ENCODE results near the gene OR1D2. TPM values are rescaled to one million over a fixed set of nuclear protein-coding genes. Genes with fewer than 3 reads are reported as not detected.
A peak's percentile ranks its signal among the peaks of the same experiment; 100 is the strongest.
"Not testable (repeated sequence)": the region's sequence is repeated elsewhere in the genome, so short reads cannot be mapped to it uniquely, and the experiment has no call there.

Gene OR1D2, protein sequence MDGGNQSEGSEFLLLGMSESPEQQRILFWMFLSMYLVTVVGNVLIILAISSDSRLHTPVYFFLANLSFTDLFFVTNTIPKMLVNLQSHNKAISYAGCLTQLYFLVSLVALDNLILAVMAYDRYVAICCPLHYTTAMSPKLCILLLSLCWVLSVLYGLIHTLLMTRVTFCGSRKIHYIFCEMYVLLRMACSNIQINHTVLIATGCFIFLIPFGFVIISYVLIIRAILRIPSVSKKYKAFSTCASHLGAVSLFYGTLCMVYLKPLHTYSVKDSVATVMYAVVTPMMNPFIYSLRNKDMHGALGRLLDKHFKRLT
- not detected for total RNA-seq

DNA sequence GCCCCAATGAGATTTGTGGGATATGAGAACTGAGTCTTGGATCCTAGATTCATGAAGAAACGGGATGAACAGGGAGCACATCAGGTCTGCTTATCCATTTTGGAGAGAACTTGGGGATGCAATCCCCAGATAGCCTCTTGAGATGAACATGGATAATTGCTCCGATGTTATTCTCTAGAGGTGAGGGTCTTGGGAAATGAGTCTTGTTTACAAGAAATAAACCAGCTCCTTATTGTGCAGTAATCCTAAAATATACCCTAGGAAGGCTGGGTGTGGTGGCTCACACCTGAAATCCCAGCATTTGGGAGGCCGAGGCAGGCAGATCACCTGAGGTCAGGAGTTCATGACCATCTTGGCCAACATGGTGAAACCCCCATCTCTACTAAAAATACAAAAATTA, at the start of gene OR1D2:
TSS of gene OR1D2 (minus strand) at position 101 of the 400 bp plus-strand sequence. CDS start 11,426 bp downstream, outside the sequence.
- Histone ChIP-seq H3K4me1 (no peaks in the 10 kb centered on the region), H3K27ac (no peak within 1 kb of the TSS), H3K36me3 (no peaks in the 10 kb centered on the region), H3K27me3 (no peaks in the 10 kb centered on the region), H3K4me3 (no peak within 1 kb of the TSS), H3K9me3 (peaks cover 0 to 4% (median 0%) of the 10 kb centered on the region in 4 donors)
- TF ChIP-seq POLR2A (IDR thresholded peaks at IDR 0.05): no peak
- DNase-seq: no peak

DNA sequence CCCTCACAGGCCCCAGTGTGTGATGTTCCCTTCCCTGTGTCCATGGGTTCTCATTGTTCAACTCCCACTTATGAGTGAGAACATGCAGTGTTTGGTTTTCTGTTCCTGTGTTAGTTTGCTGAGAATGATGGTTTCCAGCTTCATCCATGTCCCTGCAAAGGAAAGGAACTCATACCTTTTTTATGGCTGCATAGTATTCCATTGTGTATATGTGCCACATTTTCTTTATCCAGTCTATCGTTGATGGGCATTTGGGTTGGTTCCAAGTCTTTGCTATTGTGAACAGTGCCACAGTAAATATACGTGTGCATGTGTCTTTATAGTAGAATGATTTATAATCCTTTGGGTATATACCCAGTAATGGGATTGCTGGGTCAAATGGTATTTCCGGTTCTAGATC, 33.3 kb upstream of the OR1D2 start:
- DNase-seq, H3K27me3 ChIP-seq, H3K9me3 ChIP-seq, H3K4me1 ChIP-seq, H3K27ac ChIP-seq, H3K4me3 ChIP-seq, H3K36me3 ChIP-seq: not testable (repeated sequence)

DNA sequence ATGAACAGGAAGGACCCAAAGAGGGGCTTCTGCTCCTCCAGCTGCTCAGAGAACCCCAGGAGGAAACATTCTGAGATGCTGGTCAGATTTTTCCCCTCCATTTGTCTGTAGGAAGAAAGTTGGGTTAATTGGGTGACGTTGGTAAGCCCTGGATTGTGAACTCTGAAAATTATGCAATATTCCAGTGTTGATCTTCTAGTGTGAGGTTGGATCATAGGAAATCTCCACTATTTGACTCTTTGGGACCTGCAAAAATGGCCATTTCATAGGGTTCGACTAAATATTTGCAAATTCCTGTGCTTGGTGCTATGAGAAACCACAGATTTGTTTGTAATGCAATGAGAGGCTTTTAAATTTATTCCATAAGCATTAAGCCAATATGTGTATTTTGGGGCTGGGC, 23.2 kb upstream of the OR1D2 start, which contains the start of gene OR1G1:
TSS of gene OR1G1 (minus strand) at position 101 of the 400 bp plus-strand sequence. CDS start at position 101, 0 bp downstream.
- H3K27me3 ChIP-seq: no peaks in the 10 kb centered on the region
- no peaks in the 10 kb centered on the region for H3K4me1 ChIP-seq

DNA sequence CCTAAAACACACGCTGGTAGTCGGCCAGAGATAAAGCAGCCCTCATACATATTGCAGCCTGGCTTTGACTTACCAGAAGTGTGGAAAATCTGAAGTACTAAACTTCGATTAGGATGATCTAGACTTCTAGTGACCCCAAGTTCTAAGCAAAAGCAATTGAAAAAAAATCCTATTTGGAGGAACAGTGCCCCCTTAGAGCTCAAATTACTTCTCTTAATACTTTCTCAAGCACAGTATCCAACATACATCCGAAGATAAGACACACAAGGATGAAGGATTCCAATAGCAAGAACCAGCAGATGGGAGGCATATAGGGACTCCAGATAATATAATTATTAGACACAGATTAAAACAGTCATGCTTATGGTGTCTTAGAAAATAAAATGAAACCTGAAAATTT, 30.4 kb downstream of the OR1D2 start:
- not testable (repeated sequence) for DNase-seq, H3K27me3 ChIP-seq, H3K9me3 ChIP-seq, H3K27ac ChIP-seq, H3K4me1 ChIP-seq, H3K36me3 ChIP-seq, H3K4me3 ChIP-seq

More for the DNA sequence above, 23.2 kb upstream of the OR1D2 start, which contains the start of gene OR1G1:
- DNase-seq: no peak
- H3K36me3 ChIP-seq: no peaks in the 10 kb centered on the region
- no peak within 1 kb of the TSS for H3K27ac ChIP-seq
- no peak within 1 kb of the TSS for H3K4me3 ChIP-seq
- TF ChIP-seq POLR2A (IDR thresholded peaks at IDR 0.05): no peak
- TF ChIP-seq, protein P1, sequence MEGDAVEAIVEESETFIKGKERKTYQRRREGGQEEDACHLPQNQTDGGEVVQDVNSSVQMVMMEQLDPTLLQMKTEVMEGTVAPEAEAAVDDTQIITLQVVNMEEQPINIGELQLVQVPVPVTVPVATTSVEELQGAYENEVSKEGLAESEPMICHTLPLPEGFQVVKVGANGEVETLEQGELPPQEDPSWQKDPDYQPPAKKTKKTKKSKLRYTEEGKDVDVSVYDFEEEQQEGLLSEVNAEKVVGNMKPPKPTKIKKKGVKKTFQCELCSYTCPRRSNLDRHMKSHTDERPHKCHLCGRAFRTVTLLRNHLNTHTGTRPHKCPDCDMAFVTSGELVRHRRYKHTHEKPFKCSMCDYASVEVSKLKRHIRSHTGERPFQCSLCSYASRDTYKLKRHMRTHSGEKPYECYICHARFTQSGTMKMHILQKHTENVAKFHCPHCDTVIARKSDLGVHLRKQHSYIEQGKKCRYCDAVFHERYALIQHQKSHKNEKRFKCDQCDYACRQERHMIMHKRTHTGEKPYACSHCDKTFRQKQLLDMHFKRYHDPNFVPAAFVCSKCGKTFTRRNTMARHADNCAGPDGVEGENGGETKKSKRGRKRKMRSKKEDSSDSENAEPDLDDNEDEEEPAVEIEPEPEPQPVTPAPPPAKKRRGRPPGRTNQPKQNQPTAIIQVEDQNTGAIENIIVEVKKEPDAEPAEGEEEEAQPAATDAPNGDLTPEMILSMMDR (IDR thresholded peaks at IDR 0.05): no peak
- no peaks in the 10 kb centered on the region for H3K9me3 ChIP-seq

DNA sequence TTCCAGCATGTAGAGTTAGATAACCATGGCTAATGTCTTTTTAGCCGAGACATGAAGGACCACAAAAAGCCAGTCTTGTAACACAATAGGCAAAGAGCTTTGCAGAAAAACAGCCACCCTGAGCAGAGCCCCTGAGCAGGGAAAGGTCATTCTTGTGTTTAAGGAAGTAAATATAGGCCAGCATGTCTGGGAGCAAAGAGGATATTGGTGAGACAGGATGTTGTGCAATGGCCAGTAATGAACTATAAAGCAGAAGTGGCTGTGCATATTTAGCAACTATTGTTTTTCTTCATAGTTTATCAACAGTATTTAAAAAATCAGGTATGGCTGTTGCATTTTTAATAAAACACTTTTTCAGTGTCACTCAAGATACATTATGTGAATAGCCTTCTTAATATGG, 39.0 kb downstream of the OR1D2 start:
- H3K36me3 ChIP-seq, H3K4me1 ChIP-seq, H3K4me3 ChIP-seq, DNase-seq, H3K9me3 ChIP-seq, H3K27me3 ChIP-seq, H3K27ac ChIP-seq: not testable (repeated sequence)

DNA sequence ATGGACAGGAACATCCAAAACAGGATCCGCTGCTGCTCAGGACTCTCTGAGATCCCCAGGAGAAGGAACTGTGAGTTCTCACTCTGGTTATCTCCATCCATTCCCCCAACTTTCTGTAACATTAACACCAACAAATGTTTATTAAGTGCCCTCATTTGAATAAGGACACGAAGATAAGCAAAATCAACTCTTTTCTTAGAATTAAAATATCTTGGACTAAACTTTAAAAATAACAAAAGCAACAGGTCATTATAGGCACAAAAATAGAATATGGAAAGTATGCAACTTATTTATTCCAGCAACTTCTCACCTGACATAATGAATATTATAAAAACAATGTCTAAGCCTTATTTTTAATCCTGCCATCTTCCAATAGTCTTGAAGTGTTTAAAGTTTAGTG, 40.7 kb downstream of the OR1D2 start, which contains the start of gene OR1D5:
TSS of gene OR1D5 (minus strand) at position 101 of the 400 bp plus-strand sequence. CDS start at position 101, 0 bp downstream.
- H3K4me1 ChIP-seq, H3K4me3 ChIP-seq, H3K27me3 ChIP-seq, H3K36me3 ChIP-seq, H3K9me3 ChIP-seq, H3K27ac ChIP-seq, DNase-seq: not testable (repeated sequence)

DNA sequence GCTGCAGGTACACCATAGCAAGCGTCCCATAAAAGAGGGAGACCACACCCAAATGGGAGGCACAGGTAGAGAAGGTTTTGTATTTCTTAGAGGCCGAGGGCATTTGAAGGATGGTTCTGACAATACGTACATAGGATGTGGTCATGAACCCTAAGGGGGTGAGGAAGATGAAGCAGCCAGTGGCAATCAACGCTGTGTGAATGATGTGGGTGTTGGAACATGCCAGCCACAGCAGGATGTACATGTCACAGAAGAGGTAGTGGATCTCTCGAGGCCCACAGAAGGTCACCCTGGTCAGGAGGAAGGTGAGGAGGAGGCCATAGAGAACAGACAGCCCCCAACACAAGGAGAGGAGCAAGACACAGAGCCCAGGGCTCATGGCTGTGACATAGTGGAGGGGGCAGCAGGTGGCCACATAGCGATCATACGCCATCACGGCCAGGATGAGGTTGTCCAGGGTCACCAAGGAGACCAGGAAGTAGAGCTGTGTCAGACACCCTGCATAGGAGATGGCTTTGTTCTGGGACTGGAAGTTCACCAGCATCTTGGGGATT, 41.3 kb downstream of the OR1D2 start:
- not testable (repeated sequence) for H3K36me3 ChIP-seq, H3K9me3 ChIP-seq, H3K27me3 ChIP-seq, DNase-seq, H3K4me1 ChIP-seq, H3K4me3 ChIP-seq, H3K27ac ChIP-seq

DNA sequence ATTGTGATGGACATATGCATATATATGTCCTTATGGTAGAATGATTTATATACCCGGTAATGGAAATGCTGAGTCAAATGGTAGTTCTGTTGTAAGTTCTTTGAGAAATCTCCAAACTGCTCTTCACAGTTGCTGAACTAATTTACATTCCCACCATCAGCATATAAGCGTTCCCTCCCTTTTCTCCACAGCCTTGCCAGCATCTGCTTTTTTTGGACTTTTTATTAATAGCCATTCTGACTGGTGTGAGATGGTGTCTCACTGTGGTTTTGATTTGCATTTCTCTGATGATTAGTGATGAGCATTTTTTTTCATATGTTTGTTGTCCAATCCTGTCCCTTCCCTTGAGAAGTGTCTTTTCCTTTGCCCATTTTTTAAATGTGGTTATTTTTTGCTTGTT, 49.4 kb downstream of the OR1D2 start:
- DNase-seq, H3K4me3 ChIP-seq, H3K27me3 ChIP-seq, H3K36me3 ChIP-seq, H3K27ac ChIP-seq, H3K4me1 ChIP-seq, H3K9me3 ChIP-seq: not testable (repeated sequence)

DNA sequence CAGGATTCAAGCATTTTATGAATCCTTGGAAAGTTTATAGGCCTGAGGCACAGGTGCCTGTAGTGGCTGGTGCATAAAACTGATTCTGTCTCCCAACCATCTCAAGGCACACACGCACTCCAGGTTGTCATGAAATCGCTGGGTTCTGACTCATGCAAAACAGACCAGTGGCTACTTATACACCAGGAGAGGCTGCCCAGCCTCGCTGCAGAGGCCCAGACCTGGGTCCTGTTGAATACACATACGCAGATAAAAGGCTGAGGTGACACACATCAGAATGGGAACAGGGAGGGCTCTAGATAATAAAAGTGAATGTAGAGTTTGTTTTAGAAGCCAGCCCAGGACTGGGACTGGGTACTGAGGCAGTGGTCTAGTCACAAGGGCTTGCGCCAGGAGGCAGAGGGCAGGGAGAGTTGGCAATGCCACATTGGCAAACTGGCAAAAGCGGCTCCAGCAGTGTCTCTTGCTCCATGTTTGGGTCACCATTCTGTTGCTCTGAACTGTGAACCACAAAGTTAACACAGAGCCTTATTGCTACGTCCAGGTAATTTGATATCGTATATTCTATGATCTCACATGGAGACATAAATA, 54.4 kb downstream of the OR1D2 start:
- Histone ChIP-seq H3K27me3 (no peaks in the 10 kb centered on the region), H3K9me3 (no peaks in the 10 kb centered on the region), H3K4me3 (peak overlapping the region in 2 of 4 donors; percentile 53 to 63), H3K27ac (no peak overlapping the region), H3K4me1 (peaks cover 0 to 5% (median 0%) of the 10 kb centered on the region in 4 donors), H3K36me3 (no peaks in the 10 kb centered on the region)
- DNase-seq: peak in 2 of 3 donors; percentile 13 to 28
- TF ChIP-seq, protein P1 (IDR thresholded peaks at IDR 0.05): no peak
- TF ChIP-seq POLR2A (IDR thresholded peaks at IDR 0.05): no peak

All from Peyer's patch (tissue), 4 donors.